Measurements from ENCODE around the gene ADGRV1.

DNA sequence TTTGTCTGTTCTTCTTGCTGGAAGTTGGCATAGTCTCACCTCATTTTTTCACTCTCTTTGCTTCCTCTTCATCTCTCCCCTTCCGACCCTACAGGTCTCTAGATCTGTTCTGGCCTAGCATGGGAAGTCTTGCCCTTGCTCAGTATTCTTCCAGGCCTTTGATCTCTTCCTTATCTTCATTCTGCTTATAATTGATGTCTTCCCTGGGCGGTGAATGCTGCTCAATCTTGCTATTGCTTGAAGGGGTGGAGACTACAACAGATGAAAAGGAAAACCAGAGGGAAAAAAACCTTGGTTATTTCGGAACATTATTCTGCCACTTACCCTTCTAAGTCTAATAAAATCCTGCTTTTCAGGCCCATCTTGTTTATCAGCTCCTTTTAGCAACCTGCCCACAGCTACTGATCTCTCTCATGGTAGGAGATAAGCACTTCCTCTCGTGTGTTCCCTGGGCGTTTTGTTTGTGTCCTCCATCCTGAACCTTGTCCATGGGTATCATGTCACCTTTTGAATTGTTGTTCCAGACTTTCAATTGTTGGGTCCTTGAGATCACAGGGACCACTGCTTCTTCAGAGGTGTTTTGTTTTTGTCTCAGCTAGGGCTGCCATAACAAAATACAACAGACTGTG, 375.6 kb downstream of the ADGRV1 start:
- TF ChIP-seq POLR2A (IDR thresholded peaks at IDR 0.05; ENCODE audit: low read depth, low read length): no peak
- no peak for TF ChIP-seq TAF1 (IDR thresholded peaks at IDR 0.05; ENCODE audit: borderline replicate concordance, low read depth, low read length)
- TF ChIP-seq POLR2AphosphoS5 (IDR thresholded peaks at IDR 0.05; ENCODE audit: low read depth, low read length): no peak
